LNCaP clone FGC (cell line): ENCODE measurements around the gene MNT.

ENCODE experiments used
- DNase-seq: peaks from one replicate; pipeline ENCODE4 v3.0.0-alpha.2; 2011; ENCODE audit warnings: low read depth
- H3K4me3 ChIP-seq: 2 replicates; pipeline ENCODE4 v1.5.1; 2011; ENCODE audit warnings: mild to moderate bottlenecking, low read depth, low read length, control low read depth
- TF ChIP-seq, protein P1 (sequence below): IDR thresholded peaks from 2 replicates; pipeline ENCODE4 v1.5.1; 2012; ENCODE audit warnings: mild to moderate bottlenecking; ENCODE audit not compliant: control insufficient read depth, insufficient read depth; ENCODE audit errors: extremely low read depth

The MNT gene

DNA sequence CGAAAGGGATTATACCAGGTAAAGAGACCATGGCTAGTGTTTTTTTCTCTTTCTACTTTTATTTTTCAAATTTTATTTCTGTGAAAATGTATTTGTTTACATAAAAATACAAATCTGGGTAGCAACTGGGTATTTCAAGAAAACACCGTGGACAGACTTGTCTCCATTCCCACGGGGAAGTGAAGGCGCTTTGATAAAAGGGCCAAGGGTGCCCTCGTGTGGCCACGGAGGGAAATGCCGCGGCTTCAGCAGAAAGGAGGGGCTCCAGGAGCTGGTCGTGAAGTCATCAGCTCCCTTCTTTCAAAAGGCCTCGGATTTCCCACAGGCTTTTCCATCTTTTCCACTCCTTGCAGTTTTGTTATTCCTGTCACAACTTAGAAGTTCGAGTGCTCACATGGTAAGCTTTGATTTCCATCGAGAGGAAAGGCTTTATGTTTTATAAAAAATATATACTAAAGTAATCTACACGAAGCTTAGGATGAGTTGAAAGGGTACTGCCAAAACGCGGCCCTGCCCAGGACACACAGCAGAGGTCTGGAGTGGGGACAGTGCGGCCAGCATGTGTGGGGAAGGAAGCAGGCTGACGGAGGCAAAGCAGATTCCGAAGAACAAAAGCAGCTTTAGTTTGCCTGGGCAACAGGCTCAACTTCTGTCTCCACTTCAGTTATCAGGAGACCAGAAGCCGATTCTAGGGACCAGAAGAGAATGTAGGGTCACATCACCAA, 15.3 kb upstream of the MNT start:
- no peak overlapping the region for H3K4me3 ChIP-seq
- TF ChIP-seq, protein P1, sequence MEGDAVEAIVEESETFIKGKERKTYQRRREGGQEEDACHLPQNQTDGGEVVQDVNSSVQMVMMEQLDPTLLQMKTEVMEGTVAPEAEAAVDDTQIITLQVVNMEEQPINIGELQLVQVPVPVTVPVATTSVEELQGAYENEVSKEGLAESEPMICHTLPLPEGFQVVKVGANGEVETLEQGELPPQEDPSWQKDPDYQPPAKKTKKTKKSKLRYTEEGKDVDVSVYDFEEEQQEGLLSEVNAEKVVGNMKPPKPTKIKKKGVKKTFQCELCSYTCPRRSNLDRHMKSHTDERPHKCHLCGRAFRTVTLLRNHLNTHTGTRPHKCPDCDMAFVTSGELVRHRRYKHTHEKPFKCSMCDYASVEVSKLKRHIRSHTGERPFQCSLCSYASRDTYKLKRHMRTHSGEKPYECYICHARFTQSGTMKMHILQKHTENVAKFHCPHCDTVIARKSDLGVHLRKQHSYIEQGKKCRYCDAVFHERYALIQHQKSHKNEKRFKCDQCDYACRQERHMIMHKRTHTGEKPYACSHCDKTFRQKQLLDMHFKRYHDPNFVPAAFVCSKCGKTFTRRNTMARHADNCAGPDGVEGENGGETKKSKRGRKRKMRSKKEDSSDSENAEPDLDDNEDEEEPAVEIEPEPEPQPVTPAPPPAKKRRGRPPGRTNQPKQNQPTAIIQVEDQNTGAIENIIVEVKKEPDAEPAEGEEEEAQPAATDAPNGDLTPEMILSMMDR: peak; percentile 89
- DNase-seq: no peak

DNA sequence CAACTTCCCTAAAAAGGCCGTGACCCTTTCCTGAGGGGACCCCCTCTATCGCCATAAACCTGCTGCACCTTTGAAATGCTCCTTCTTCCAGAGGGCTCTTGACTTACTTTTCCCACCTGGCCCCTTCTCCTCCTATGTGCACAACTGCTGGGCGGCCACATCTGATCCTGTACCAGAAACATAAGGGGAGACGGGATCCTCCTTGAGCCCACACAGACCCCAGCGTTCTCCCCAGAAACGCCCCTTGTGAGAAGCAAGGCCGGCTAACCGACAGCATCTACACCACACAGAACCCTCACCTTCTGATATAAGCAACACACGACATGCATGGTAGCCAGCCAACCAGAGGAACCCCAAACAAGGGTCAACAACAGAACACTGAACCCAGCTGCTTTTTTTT, 14.2 kb upstream of the MNT start:
- TF ChIP-seq, protein P1: no peak
- H3K4me3 ChIP-seq: no peak overlapping the region
- no peak for DNase-seq

DNA sequence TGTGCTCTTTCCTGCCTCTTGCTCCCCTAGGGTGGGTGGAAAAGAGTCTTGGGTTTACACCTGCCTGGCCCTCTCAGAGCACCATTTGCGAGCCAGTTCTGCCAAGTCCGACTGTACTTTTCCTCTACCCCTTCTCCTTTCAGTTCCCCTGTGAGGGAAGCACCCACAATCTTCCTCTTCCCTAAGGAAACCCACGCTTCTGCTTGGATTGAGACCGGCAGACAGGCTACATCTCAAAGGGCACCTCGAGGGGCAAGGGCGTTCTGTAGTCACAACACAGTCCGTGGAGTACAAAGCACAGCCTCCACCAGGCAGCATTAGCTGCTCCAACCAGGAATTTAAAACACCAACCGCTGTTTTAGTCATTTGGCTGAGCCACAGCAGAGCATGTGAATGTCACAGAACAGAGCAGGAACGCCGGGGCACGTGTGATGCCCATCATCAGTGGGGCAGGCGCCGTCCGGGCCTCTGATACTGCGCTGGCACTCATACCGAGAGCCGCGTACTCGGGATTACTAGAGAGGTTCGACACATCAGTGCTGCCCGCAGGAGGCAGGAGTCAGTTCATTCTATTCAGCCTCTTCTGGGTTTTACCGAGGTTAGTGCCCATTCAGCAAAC, 13.7 kb upstream of the MNT start:
- TF ChIP-seq, protein P1: no peak
- no peak overlapping the region for H3K4me3 ChIP-seq
- no peak for DNase-seq

DNA sequence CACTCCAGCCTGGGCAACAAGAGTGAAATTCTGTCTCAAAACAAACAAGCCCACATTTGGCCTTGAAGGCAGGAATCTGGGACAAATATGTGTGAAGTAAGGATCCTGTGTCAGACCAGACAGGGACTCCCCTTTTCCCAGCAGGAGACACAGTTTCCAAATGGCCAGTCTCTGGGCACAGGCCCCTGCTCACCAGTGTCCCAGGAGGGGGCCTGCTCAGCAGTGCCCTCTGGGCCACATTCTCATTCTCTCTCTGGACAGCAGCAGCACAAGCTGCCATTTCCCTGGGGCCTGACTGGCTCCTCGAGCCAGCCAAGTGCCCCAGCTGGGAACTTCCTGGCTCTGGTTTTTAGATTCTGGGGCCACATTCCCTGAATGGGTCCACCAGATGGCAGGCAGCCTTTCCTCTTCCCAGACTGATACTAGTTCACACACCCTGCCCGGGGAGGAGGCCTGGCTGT, 11.7 kb upstream of the MNT start:
- no peak for DNase-seq
- no peak overlapping the region for H3K4me3 ChIP-seq
- TF ChIP-seq, protein P1: no peak

DNA sequence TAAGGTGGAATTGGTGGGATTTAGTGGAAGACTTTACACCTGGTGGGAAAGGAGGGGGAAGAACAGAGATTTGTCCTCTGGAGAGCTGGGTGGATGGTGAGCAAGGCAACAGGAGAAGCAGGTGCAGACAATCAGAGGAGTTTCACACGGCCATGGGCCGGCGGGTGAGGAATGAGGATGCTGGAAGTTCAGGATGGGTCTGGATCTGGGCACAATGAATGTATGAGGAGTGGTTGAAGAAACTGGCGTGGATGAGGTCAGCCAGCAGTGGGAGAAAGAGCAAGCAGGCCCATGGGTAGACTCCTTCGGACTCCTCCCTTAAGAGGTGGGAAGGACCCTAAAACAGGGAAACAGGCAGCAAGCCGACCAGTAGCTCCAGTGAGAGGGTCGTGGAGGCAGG, 10.1 kb upstream of the MNT start:
- TF ChIP-seq, protein P1: no peak
- H3K4me3 ChIP-seq: no peak overlapping the region
- no peak for DNase-seq

DNA sequence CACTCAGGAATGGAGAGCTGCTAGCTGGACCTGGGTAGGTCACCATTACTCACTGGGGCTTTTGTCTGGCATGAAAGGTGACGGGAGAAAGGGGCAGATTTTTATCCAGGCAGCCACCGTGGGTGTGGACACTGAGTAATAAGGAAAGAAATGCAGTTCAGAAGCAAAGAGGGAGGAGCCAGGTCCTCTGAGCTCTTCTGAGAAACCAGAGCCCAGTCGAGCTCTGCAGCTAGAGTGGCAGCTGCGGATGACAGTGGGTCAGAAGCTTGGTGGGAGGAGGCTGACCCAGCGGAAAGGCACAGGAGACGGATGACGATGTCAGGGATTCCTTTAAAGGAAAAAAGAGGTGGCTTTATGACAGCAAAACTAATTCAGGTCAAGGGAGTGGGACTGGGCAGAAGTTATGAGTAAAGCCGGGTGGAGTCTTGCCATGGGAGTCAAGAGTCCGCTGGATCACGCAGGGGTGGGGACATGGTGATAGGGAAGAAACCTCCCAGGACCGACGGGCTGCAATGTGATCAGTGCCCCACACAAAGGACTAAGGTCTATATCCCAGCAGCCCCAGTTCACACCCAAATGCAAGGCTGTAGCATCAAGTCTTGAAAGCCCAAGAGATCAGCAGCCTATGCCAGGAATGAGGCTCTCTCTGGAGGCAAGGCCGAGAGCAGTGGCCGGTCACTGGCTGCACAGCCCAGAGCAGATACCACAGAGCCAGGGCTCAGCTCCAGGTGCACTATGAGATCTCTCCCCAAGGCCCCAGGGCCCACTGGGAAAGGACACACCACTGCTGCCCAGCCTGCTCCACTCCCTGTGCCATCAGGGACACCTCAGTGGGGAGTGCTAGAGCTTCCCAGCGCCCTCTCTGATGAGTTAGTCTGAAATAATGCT, 6.3 kb upstream of the MNT start:
- TF ChIP-seq, protein P1: no peak
- no peak overlapping the region for H3K4me3 ChIP-seq
- no peak for DNase-seq
